Occipital lobe (tissue), 2 donors: ENCODE data around the gene TMPRSS7. TPM values are rescaled to one million over a fixed set of nuclear protein-coding genes. Genes with fewer than 3 reads are reported as not detected.
"Not testable (repeated sequence)": the region's sequence is repeated elsewhere in the genome, so short reads cannot be mapped to it uniquely, and the experiment has no call there.

ENCODE experiments used
- DNase-seq: peaks from one replicate; lab custom pipeline; 2025; lab: John Stamatoyannopoulos, UW
- total RNA-seq: library from RNA; depleted of rRNA; stranded (reverse); fragments of >200 nt; gene quantifications from one replicate; pipeline ENCODE4 v1.2.3, GENCODE V29; 2014

The TMPRSS7 gene
- total RNA-seq, 1 donor from 2014 or later, result 0.47 TPM

DNA sequence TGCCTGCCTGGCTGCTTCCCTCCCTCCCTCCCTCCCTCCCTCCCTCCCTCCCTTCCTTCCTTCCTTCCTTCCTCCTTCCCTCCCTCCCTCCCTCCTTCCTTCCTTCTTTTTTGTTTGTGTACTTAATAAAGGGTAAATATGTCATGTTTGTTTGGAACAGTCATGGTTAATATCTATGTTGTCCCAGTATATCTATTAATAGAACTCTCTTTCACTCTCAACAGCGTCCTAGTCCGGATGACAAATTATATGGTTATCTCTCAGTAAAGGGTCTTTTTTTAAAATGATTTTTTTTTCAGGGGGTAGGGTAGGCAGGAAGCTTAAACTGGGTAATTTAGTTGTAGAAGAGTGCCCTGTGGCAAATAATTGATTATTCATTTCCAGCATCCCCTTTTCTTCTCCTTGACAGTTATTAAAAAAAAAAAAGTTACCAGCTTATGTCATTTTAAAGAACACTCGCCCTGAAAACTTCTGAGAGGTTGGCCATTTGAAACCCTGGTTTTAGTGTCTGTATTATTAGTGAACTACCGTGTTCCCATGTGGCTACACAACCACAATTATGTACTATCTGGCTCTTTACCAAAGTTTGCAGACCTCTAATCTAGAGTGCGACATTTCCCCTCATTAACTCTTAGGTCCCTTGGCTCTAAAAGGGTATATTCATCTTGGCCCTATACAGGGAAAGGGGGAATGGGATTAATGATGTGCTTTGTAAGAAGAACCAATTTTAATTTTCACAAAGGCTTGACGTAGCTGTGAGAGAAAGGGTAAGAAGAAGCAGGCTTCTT lies 22.1 kb upstream of the TMPRSS7 start:
- DNase-seq, result no peak

DNA sequence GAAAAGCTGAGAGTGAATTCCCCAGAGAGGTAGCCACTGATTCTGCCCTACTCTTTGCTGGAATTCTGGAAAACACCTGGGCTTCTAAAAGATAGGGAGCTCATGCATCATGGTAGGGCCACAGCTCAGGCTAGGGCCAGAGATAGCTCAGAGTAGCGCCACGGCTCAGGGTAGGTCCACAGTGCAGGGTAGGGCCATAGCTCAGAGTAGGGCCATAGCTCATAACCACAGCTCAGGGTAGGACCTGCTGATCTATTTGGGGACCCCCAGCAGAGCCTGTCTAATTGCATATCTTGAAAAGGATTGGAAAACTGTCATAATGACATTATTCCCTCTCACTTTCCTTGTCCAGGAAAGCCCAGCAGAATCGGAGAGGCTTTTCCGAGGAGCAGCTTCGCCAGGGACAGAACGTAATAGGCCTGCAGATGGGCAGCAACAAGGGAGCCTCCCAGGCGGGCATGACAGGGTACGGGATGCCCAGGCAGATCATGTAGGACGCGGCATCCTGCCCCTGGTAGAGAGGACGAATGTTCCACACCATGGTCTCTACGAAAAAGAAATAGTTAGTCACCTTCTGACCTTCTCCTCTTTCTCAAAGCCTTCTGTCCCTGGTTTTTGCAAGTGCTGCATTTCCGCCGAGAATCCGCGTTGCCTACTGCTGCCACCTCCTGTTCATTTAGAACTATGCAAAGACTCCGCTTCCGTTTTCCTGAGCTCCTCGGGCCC lies 21.3 kb upstream of the TMPRSS7 start:
- peak; percentile 48 for DNase-seq

DNA sequence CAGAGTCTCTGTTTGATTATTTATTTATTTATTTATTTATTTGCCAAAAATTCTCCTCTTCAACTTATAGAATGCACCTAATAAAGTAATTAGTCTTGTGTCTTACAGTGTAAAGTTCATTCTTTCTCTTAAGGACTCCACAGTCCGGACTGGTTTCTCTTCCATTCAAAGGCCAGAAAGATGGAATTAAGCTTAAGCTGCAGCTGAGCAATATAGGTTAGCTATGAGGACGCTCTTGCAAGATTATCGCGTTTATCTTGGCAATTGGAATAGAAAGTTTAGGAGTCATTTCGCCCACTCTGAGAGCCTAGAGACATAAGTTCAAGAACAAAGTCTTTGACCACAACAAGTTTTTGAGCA lies 20.8 kb upstream of the TMPRSS7 start:
- no peak for DNase-seq

DNA sequence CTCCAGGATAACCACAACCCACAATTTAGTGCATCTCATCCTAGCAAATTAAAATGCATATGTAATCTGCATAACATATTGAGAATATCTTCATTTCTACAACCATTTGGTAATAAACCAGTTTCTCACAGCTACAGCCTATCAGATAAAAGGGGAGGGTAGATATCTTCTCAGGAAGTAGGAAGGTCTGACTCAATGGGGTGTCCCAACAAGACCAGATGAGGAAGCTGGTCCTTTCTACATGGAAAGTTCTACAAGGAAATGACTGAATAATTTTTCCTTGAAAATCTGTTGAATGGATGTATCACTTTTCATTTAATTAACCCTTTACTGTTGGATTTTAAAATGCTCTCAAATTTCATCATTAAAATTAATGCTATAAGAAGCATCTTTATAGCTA lies 17.4 kb upstream of the TMPRSS7 start:
- no peak for DNase-seq

DNA sequence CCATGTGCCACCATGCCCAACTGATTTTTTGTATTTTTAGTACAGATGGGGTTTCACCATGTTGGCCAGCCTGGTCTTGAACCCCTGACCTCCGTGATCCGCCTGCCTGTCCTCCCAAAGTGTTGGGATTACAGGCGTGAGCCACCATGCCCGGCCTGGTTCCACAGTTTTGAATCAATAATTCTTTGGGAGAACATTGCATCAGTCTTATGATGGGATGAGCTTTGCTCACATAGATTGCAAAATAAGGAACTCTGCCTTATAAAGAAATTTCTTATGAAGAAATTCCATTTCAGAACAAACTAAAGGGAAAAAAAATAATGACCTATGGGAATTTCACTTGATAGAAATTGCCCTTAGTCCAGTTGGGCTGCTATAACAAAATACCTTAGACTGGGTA lies 15.8 kb upstream of the TMPRSS7 start:
- DNase-seq, result no peak

DNA sequence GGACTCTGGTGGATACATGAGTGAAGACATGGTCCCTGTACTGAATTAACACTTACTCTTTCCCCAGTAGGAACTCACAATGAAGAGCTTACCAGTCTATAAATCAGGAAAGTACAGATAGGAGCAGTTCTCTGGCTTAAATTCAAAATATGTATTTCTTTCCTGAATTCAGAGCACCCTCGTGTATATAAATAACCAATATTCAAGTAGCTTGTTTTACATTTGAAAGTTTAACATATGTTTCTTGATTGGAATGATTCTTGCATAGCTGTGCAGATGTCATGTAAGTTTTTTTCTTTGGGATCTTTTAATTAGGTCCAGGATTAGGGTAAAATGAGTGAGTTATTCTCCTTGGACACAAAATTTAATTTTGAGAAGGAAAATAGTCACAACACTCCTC lies 14.8 kb upstream of the TMPRSS7 start:
- no peak for DNase-seq

DNA sequence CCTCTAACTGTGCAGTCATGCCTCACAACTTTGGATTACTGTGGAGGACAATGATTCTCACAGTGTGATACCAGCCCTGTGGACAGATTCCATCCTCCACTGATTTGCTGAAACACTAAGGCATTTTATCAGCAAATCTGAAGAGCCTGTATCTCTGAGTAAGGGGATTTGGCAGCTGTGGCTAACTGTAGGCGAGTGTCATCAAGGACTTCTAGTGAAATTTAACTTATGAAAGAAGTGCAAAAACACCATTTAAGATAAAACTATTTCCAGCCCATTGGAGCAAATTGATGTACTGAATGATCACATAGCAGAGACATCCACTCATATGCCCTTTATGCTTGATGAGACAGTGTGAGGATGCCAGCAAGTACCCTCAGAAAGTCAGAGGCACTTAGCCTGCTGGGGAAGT lies 13.9 kb upstream of the TMPRSS7 start:
- DNase-seq, result no peak

DNA sequence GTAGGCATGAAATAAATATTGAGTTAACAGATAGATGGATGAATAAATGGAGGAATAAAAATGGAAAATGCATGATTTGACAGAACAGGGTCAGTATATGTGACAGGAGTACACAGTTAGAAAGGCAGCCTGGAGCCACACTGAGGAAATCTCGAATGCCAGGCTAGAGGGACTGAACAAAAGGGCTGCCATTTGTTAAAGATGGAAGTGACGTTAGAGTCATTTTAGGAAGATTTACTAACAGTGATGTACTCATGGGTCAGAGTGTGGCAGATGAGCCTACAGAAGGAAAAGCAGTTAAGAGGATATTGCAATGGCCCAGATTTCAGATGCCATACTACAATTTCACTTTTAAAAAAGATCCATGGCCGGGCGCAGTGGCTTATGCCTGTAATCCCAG lies 7.4 kb upstream of the TMPRSS7 start:
- DNase-seq, result no peak

DNA sequence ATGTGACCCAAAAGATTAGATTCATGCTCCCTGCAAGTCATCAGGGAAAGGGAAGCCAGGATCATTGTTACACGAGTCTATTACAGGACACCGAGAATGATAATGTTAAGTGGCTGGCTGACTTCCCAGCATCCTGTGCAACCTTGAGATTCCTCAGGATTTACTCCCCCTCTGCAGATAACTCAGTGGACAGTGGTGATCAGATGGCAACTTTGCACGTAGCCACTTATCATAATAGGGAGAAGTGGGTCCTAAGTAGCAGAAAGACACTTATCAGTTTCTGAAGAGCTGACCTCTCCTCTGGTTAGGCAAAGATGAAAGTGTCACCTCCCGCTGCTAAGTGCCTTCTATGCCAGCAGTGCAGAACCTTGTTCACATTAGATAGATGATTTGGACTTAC lies 6.7 kb upstream of the TMPRSS7 start:
- DNase-seq, result no peak

DNA sequence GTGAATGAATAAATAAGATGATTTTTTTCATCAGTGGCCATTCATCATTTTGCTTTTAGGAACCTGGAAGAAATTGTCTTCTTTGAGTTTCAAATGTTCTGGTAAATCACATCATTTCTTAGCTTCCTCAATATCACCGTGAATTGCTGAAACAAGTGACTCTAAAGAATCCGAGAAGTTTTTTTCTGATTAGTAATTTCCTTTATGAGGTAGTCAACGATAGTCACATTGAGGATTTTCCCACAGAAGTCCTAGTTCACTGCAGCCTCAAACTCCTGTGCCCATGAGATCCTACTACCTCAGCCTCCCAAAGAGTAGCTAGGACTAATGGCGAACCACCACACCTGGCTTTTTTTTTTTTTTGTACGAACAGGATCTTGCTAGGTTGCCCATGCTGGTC lies 3.6 kb upstream of the TMPRSS7 start:
- no peak for DNase-seq

DNA sequence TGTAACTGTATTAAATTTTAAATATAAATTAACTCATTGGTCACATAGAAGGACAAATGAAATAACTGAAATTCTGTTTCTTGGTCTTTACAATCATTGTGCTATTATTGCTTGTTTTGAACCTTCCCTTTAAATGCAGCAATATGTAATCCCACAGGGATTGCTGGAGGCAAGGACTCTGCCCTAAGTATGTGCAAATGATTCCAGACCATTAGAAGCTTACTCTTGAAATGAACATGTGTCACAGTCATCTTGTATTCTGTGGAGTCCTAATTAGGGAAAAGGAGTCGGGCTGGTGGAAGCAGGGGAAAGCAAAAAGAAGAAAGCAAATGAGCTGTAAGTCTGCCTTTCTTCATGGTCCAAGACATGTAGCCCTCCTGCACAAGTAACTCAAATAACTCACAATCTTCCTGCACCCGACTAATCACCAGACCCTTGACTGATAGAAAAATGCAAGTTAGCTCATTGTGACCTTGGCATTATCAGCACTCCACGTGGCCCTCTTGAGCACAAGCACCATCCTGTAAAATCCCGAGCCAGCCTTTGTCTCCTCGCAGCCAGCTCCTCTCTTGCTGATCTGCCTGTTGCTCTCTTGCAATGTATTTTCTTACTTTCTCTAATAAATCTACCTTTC lies 2.3 kb upstream of the TMPRSS7 start:
- DNase-seq, result no peak

DNA sequence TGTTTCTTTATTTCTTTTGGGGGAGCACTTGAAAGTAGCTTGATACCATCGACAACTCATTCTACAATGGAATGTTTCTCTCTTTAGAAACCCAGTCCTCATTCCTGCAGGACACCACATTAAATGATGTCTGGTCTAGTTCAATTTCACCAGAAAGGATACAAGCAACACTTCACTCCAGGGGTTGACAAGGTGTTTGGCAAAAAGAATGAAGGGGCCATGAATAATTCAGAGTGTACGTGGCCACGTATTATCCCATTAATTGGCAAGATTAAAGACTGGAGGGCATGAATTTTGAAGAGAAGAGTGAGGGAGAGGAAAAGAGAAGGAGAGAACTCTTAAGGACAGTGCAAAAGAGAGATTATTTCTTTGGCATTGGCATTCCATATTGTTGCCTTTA lies 705 bp downstream of the TMPRSS7 start:
- DNase-seq, result no peak

DNA sequence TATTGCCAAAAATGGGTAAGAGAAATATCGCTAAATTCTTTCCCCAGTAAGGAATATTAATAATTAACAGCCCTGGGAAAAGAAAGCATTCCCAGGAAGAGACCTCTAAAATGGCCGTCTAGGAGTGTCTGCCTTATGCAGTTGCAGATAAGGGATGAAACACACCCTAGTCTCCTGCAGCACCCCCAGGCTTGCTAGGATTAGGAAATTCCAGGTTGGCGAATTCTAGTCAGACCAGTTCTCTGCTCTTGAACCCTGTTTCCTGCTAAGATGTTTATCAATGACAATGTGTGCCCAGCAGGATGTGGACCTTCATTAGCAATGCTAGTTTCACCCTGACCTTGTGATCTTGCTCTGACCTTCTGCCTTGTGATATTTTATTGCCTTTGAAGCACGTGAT lies 2.7 kb downstream of the TMPRSS7 start:
- DNase-seq, result not testable (repeated sequence)

DNA sequence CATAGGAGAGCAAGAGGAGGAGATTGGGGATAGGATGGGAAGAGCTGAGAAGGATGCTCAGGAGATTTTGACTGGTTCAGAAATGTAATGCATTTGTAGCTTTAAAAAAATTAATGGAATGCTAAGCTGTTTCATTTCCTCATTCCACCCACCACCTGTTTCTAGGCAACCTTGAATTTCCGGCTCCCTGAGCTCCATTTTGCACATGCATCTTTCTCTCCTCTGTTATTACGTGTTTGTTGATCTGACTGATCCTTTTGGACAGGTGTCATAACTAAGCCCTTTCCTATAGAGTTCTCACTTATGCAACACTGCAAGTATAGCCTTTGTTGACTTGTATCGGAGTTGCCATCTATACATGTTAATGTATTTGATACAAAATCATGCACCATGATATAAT lies 4.3 kb downstream of the TMPRSS7 start:
- no peak for DNase-seq

DNA sequence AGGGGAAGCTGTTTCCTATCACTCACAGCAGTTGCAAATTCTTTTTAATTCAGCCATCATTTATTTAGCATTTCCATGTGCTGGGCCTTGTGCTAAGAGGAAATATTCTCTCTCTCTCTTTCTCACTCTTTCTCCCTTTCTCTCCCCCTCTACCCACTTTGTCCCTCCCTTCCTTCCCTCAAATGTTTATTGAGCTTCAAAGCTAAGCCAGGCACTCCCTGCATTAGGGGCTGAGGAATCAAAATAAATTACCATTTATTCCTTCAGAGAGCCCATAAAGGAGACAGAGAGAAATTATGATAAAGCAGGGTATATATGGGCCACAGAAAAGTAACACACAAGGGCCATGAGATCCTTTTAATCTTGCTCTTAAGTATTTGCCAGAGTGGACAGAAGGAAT lies 6.8 kb downstream of the TMPRSS7 start:
- no peak for DNase-seq

DNA sequence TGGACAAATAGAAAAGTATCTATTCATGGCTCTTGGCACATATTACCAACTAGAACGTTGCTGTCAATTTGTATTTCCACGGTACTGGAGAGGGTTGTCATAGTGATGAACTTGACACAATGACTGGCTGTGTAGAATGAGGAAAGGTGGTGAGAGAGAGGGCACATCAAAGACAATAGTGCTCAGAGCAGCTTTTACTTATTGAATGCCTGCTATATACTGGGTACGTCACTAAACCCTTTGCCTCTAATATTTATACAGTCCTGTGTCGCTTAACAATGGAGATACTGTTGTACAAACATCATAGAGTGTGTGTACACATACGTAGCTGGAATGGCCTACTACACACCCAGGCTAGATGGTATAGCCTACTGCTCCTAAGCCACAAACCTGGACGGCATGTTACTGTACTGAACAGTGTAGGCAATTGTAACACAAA lies 8.3 kb downstream of the TMPRSS7 start:
- no peak for DNase-seq

DNA sequence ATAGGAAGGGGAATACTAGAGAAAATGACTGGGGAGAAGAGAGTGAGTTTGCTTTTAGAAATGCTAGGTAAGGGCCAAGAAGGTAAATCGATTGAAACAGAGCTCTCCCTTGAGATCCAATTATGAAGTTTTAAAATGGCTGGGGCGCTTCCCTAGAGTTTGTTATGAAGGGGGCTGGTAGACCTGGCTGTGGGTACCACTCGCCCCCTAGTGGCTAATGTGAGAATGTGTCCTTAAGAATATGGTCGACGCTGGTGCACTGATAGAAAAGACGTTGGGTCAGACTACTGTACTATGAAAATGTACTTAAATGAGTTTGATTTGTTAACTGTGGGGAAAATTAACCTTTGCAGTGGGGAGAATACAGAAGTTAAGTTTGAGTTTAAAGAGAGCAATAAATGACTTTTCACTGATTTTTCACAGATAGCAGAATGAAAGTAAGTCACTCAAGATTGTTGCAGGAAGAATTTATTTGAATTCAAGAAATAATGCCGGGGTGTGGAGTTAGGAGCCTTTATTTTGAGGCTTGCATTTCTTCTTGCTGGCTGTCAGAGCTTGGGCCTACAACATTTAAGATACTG lies 9.2 kb downstream of the TMPRSS7 start:
- DNase-seq, result no peak

DNA sequence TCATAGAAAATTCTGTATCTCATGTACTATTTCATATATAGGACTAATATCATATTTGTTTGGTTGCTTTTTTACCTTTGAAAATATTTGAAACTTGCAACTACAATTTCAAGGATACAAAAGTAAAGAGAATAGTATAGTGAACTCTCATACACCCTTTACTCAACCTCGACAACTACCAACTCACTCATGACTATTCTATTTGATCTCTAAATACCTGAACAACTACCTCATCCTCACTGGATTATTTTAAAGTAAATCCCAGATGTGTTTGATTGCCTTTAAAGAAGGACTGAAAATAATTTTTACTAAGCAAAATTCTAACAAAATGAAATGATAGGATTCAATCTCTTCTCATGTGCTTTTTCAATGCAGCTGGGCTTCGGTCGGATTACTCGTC lies 12.1 kb downstream of the TMPRSS7 start:
- no peak for DNase-seq

DNA sequence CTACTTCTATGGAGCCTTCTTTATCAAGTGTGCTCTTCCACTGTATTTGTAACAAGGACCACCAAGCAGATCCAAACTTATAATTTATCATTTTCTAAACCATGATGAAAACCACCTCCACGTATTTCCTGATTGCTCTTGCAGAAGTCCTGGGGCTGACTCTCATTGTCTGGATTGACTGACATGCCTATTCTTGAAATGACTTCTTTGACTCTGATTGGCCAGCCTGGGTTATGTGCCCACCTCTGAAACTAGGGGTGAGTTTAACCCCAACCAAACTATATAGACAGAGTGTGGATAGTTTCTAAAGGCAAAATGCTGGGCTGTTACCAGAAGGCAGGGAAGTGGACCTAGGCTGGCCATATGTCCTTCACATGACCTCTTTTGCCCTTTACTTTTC lies 12.7 kb downstream of the TMPRSS7 start:
- DNase-seq, result no peak

DNA sequence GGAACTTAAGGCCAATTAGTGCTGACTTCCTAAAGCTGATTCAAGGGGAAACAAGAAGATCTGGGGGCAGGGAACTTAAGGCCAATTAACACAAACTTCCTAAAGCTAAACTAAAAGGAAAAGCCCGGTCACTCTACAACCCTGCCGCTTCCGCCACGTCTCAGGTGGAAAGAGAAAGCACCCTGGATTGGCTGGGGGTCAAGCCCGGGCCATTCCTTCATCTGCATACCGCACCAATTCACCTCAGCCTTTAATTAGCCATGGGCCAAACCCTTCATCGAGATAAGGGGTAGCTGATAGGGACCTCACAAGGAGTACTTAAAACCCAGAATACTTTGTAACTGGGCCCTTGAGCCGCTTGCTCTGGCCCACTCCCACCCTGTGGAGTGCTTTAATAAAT lies 14.4 kb downstream of the TMPRSS7 start:
- DNase-seq, result no peak

DNA sequence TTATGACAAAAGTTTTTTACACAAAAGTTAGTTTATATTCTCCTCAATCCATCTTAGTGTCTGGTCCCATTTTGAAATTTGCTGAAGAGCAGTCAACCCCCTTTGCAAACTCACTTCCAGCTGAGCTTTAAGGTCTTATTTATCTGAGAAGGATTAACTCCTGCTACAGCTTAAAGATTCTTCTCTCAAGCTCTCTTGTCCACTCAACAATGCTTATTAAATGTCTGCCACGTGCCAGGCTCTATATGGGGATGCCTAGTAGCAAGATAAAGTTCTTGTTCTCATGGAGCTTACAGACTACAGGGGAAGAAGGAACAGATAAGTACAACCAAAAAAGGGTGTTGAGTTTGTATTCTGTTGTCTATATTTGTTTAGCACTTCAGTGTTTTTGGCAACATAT lies 18.7 kb downstream of the TMPRSS7 start:
- no peak for DNase-seq

DNA sequence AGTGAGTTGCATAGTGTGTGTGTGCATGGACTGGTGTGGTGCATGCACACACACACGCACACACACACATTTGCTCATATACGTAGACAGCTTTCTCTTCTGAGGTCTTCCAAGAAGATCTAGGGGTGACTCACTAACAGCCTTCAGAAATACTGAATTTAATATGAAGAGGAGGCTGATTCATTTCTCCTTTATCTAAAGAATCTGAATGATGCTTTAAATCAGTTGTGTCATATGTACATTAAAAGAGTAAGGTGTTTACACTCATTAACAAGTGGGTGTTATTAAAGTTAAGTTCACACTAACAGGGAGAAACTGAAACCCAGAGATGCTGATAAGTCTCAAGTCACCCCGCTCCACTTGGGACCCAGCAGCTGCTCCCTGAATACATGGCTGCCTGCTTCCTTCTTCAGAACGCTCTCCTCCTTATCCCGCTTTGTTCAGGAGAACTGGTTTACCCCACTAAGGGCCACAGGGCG lies 22.0 kb downstream of the TMPRSS7 start:
- DNase-seq, result no peak
